GM18873 (cell line): ENCODE measurements around the gene HS3ST5.
A peak's percentile ranks its signal among the peaks of the same experiment; 100 is the strongest.
"Not testable (repeated sequence)": the region's sequence is repeated elsewhere in the genome, so short reads cannot be mapped to it uniquely, and the experiment has no call there.

Source experiments
- ATAC-seq: cut with Tn5 transposase; IDR thresholded peaks from one replicate; pipeline ENCODE4 v1.9.1; 2021; ENCODE audit warnings: mild to moderate bottlenecking, moderate library complexity, moderate number of reproducible peaks; ENCODE audit not compliant: unreplicated experiment, low FRiP score

Gene HS3ST5

DNA sequence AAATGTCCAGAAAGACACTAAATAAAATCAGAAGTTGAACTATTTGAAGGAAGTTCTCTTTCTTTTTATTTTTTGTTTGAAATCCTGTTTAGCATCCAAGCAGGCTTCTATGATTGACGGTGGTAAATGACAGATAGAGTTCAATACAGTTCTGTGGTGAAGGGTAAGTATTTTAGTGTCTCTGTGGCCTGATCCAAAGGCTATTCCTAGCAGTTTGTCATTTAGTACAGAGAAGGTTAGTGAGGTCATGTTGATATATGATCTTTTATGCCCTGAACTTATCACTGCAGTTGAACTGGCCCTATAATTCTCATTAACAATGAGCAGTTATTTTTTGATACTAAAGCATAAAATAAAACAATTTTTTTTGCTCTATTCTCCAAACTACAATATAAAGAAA lies 227.2 kb downstream of the HS3ST5 start:
- ATAC-seq, result no peak

DNA sequence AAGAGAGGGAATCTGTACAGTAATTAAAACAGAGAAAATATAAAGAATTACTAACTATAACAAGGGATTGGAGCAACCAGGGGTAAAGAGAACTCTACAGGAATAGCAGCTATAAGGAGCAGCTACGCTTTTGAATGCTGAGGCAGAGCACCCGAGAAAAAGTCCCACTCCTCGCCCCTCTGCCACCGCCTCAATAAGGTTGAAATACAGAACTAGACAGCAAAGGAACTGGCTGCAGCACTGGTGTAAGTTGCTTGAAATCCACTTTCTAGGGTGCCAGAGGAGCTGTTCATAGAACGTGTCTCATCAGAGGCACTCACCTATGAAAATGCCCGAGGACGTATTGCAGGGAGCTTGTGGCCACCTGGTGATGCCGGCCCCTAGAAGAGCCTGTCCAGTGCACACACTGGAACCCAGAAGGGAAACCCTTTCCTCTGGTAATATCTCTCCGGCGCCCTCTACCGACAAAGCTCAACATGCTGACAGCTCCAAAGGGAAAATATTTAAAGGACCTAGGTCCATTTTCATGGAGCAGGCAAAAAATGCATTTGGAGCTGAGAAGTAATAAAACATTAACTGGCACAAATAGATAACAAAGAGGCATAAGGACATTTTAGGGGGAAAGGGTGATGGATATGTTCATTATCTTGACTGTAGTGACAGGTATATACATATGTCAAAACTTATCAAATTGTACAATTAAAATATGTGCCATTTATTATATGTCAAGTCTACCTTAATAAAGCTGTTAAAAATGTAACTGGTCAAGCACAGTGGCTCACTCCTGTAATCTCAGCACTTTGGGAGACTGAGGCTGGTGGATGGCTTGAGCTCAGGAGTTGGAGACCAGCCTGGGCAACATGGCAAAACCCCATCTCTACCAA lies 234.5 kb downstream of the HS3ST5 start:
- no peak for ATAC-seq

DNA sequence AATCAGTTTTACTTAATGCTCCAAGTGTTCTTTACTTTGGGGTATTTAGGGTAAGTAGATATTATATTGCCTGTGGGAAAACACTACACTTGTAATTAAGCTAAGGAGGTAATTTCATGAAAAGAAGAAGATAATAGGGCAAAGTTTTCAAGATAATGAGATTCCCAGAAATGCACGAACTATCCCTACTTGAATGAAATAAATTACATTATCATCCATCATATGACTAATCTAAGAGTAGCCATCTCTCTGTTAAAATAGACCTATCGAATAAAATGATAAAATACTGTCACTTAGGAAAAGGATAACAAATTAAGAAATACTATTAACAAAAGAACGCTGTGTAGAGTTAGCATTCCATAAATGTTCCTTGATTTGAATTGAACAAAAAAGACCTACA lies 236.8 kb downstream of the HS3ST5 start:
- ATAC-seq, result no peak

DNA sequence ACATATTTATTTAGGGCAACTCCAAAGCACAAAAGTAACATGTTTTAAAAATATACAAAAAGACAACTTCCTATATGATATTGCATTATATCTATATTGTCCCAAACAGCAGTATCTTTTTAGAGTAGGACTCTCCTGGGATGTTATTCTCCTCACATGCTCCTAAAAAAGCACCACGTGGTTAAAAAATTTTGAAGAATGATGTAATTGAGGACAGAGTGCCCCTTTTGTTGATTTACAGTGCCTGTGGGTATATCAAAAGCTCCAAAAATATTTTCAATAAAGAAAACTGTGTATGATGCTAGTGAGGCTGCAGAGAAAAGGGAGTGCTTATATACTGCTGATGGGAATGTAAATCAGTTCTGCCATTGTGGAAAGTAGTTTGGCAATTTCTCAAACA lies 241.6 kb downstream of the HS3ST5 start:
- no peak for ATAC-seq

- no peak for ATAC-seq
Observed at GRCh38 chr6:114100215-114100994, 242.4 kb downstream of the HS3ST5 start.

DNA sequence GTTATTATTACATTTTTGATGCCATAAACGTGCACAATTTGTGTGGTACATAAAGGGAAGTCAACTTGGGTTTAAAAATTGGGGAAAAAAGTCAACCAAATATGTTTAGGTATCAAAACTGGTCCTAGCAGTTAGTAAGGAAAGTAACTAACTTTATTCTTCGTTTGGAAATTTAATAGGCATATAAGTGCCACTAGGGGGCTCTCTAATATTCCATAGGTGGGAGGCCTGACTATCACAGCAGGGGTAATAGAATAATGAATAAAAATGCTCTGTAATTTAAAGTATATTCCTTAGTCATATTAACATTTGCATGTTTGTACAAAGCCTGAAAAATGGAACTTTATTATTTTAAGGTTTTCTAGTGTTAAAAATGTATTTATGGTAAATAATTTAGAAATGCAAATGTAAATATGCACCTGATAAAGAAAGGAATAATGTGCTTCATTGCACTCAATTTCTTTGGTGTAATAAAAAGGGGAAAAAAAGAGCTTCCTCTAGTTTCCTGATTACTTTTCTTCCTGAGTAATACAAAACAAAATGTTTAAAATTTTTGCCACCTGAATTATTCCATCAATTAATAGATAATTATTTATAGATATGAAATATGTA lies 246.2 kb downstream of the HS3ST5 start:
- peak; percentile 55 for ATAC-seq

GRCh38 chr6:114092943-114093342 lies 249.9 kb downstream of the HS3ST5 start:
- no peak for ATAC-seq

DNA sequence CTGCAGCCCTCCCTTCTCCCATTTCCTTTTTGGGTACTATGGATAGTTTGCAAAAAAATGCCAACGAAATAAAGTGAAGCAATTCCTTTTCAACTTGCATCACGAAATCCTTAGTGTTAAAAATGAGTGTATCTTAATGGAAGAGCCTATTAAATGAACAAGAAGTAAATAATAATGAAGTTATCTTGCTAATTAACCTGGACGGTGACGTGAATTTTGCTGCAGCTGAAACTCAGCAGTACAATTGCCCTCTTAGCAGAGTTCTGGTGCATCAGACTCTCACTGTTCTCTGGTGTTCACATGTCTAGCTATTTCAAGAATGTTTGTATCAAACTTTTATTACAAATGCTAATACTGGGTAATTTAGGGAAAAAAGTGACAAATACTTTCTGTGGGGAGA lies 252.2 kb downstream of the HS3ST5 start:
- no peak for ATAC-seq

- no peak for ATAC-seq
Observed at GRCh38 chr6:114087496-114087895, 255.3 kb downstream of the HS3ST5 start.

DNA sequence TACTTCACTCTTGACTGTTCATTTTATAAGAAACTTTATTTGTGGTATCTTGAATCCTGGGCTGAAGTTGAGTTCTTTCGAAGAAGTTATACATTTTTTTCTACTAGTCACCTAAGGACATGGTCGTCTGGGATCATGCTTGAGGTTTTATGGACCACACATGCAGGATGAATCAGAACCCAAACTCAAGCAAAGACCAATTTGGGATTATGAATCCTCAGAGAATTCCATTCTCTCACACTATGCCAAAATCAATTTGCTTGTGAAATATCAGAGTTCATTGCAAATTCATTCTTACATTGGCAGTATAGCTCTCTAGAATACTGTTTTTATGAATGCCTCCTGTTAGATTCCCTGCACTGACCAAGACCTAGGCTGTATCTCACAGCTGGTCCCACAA lies 257.6 kb downstream of the HS3ST5 start:
- ATAC-seq, result no peak

DNA sequence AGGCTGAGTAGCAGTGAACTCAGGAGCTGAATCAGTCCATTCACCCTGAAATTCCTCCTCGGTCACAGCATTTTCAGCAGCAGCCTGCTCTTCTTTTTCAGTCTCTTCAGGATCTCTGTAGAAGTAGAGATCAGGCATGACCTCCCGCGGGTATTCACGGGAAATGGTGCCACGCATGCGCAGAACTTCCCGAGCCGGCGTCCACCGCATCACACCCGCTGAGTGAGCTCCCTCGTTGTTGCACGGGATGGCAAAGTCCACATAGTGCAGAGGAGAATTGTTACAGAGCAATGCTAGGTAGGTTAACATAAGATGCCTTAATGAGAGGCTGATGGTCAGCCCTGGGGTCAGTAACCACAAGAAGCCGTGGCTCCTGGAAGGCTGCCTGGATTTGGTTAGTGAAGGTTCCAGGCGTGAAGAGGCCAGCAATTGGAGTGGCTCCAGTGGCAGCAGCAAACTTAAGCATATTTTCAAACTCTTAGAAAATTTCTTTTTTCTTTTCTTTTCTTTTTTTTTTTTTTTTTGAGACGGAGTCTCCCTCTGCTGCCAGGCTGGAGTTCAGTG lies 258.4 kb downstream of the HS3ST5 start:
- no peak for ATAC-seq

GRCh38 chr6:114083251-114083650 lies 259.6 kb downstream of the HS3ST5 start:
- no peak for ATAC-seq

DNA sequence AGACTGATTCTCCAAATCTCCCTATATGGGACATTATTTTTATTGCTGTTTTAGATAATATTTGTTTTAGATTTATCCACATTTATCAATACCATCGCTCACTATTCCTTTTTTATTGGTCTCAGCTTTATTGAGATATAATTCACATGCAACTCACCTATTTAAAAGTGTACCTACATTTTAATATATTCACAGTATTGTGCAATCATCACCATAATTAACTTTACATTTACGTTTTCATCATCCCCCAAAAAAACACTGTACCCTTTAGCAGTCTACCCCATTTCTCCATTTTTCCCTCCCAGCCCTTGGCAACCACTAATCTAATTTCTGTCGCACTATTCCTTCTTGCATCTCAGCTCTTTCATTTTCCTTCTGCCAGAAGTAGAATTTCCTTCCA lies 261.1 kb downstream of the HS3ST5 start:
- no peak for ATAC-seq

GRCh38 chr6:114080891-114081510 lies 261.8 kb downstream of the HS3ST5 start:
- no peak for ATAC-seq

- not testable (repeated sequence) for ATAC-seq
Observed at GRCh38 chr6:114080410-114080809, 262.4 kb downstream of the HS3ST5 start.

DNA sequence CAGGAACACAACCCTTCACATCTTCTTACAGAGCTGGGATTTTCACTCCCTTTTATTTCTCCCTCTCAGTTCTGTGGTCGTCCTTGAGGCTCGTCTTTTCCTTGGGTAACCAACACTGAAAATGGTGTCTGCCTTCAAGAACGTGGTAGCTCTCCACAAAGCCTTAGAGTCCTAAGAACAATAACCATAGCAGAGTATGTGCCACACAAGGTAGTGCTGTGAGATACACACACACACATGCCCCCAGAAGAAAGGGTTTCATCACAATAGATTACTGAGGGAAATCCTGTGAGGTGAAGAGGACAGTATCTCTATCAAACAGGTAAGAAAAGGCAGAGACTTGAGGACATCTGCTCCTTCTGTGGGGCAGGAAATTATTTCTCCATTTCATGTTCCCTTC lies 267.0 kb downstream of the HS3ST5 start:
- no peak for ATAC-seq

- no peak for ATAC-seq
Observed at GRCh38 chr6:114075300-114075699, 267.5 kb downstream of the HS3ST5 start.

GRCh38 chr6:114068771-114069170 lies 274.1 kb downstream of the HS3ST5 start:
- ATAC-seq, result no peak

GRCh38 chr6:114068116-114068515 lies 274.7 kb downstream of the HS3ST5 start:
- no peak for ATAC-seq

GRCh38 chr6:114064862-114065261 lies 278.0 kb downstream of the HS3ST5 start:
- ATAC-seq, result no peak
